ENCODE results near the gene PCDH9.

PCDH9 gene

DNA sequence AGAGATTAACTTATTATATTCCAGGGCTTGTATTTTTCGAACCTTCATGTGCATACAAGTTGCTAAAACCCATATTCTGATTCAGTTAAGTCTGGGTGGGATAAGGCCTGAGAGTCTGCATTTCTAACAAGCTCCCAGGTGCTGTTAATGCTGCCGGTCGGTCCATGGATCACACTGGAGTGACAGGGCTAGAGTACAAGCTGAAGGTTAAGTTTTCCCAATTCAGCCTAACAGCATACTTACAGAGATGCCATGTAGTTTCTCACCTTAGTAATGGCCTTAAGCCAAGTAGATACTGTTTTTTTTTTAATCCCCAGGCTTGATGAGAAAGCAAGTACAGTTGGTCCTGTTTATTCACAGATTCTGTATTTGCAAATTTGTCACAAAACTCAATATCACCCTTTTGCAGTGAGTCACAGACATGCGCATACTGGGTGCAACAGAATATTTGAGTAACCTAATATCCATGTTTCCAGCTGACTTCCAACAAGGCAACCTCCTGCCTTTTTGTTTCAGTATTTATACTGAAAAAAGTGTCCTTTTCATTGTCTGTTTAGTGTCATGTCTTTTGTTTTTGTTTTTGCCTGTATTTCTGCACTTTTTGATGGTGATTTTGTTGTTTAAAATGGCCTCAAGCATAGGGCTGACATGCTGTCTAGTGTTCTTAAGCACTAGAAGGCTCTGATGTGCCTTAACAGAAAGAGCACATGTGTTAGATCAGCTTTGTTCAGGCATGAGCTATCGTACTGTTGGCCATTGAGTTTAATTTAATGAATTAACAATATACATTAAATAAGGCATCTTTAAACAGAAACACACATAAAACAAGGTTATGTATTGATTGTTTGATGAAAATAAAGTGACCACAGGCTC is 875.0 kb downstream of the PCDH9 start:
- no peak for DNase-seq

DNA sequence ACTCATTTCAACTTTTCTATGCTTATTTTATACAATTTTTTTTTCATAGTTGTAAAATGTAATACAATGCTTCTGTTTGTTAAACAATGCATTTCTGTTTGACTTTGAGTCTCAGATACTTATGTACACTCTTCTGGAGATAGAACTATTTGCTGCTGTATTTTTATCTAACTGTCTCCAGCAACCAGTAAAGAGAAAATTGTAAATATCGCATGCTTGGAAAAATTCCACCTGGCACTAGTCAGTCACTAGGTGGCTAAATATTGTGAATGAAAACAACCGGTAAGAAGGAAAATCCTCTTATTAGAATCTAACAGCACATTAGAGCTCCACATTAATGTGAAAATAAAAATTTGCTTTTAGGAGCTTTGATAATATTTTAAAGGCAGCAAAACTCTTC is 876.5 kb downstream of the PCDH9 start:
- no peak for DNase-seq

DNA sequence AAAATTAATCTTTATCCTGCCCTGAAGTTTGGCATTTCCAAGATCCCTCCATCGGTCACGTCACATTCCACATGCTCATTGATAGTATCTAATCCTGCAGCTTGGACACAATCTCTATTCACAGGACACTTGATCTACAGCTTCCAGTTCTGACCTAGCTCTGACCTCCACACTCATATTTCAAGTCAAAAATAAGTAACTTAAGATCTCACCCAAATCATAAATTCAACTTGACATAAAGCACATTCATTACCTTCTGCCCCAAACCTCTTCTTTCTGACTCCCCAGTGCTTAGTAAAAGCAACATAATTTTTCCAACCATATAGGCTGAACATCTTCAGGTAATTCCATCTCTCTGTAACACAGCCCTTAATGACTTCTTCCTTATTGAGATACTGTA is 880.2 kb downstream of the PCDH9 start:
- no peak for DNase-seq

DNA sequence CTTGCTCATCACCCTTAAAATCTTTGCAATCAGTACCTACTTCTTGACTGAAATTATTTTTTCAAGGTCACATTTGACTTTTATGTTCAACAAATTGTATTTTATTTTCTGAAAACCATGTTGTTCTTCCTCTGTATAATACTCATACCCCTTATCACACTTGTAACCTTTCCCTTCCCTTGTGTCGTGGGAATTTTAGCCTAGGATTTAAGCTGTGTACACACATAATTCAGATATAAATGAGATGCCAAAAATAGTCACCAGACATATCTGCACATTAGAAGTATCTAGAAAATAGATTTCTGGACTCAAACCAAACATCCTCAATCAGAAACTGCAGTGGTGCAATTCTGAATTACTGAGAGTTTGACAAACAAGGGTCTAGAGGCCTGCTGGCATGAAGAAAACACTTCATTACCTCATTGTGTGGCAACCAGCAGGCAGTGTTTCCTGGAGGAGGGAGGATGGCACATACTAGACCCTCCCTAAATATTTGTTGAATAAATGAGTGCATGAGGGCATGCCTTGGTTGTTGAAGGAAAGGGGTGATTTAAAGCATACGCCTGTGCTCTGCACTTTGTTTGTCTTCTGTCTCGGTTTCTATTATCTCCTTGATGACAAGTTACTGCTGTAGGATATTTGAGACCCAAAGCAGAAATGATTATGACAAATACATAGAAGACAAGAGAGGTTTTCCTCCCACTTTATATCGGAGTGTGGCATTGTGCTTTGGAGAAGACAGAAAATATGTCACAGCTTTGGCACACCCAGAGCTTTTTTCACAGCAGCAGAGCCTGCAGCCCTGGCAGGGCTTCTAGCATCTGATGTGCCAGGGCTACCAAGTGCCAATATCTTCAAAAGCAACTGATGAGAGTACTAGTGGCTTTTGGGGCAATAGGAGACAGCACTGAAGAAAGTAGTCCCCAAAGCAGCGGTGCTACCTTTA is 881.1 kb downstream of the PCDH9 start:
- no peak for DNase-seq

DNA sequence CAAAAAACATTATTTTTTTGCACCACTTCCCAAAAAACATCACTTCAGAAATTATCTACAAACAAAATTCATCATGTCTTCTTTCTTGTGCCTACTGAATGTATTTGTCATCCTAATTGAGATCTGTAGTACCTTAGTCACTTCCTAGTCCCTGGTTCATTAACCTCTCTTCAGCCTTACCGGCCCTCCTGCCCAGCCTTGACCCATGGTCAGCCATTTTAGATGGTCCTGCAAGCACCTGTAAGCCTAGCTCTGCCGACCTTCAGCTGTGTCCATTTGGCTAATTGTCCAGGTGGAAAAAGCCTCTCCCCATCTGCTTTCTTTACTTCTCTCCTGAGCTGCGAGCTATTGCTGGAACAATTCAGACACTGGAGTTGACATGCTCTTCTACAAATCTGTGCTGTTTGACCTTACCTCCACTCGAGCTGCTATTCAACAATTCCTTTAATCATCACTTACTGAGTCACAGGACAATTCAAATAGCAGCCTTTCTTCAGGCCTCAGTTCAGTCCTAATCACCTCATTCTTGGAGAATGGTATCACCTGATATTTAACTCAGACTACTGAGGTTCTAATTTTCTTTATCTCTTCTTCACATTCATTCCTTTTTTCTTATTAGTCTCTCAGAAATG is 882.5 kb downstream of the PCDH9 start:
- no peak for DNase-seq

GRCh38 chr13:66345971-66346370 is 884.2 kb downstream of the PCDH9 start:
- DNase-seq, result no peak

- DNase-seq, result no peak
These were observed 884.7 kb downstream of the PCDH9 start for GRCh38 chr13:66345518-66345810.

- DNase-seq, result no peak
These were observed 885.2 kb downstream of the PCDH9 start for GRCh38 chr13:66344805-66345517.

DNA sequence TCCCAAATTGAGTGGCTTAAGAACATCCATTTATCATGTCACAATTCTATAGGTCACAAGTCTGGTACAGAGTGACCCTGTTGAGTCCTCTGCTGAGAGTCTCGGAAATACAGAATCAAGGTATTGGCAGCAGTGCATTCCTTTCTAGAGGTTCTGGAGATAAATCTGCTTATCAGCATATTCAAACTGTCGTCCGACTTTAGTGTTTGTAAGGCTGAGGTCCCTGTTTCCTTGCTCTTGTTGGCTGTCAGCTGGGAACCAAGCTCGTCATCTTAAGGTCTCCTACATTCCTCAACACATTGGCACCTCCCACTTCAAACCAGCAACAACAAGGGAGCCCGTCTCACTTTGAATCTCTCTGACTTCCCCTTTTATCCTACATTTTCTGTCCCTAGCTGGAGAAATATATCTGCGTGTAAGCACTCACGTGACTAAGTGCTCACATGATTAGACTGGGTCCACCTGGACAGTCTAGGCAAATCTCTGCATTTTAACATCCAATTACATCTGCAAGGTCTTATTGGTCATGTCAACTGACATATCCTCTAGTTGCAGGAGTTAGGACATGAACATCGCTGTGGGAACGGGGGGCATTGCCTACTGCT is 886.8 kb downstream of the PCDH9 start:
- no peak for DNase-seq

GRCh38 chr13:66341635-66342377 is 888.3 kb downstream of the PCDH9 start:
- no peak for DNase-seq

GRCh38 chr13:66339214-66339613 is 890.9 kb downstream of the PCDH9 start:
- DNase-seq, result no peak

DNA sequence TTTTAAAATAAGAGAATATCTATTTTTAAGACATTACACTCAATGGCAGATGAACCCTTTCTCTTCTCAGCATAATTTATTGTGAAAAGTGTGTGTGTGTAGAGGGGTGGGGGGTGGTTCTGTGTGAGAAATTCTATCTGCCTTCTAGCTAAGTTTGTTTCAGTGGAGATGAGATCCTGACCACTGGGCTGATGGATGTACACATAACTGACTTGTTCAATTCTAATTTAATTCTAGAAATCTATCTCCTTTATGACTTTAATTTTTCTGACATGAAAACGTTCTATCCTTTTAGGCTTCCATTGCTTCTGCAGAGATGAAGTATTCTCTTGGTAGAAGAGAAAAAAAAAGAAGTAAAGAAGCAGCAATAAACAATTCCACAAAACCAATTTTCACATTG is 891.6 kb downstream of the PCDH9 start:
- DNase-seq, result no peak

DNA sequence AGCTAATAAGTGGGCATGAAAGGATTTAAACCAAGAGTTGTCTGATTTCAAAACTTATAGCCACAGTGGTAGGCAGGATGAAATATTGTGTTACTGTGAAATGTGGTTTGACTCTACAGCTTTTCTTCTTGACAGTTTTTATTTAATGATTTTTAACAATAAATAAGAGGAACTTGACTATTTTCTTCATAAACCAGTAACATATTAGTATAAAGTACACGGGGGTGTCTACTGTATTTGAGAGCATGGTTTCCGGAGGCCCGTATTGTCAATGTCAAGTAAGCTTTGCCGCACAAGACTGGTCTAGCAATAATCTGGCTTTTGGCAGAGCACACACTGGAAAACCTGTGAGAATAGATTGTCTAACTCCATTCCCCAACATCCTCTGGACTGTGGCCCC is 894.5 kb downstream of the PCDH9 start:
- no peak for DNase-seq

DNA sequence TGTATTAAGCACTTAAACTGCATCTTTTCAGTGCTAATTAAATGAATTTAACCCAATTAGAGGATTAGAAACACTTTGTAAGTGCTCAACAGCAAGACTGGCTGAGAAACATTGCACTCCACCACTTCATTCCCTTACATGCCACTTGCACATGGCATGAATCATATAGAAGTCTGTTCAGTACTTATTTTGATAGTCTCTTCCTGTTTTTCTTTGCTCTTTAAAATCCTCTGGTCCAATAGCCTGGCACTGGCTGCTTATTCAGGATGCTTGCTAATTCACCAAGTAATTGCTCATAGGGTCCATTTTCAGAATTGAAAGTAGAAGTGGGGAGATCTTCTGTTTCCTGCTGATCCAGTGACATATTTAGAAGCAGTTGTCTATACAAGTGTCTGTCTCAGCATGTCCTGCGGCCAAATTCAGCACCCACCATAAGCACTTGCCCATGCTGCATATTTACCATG is 900.1 kb downstream of the PCDH9 start:
- no peak for DNase-seq

DNA sequence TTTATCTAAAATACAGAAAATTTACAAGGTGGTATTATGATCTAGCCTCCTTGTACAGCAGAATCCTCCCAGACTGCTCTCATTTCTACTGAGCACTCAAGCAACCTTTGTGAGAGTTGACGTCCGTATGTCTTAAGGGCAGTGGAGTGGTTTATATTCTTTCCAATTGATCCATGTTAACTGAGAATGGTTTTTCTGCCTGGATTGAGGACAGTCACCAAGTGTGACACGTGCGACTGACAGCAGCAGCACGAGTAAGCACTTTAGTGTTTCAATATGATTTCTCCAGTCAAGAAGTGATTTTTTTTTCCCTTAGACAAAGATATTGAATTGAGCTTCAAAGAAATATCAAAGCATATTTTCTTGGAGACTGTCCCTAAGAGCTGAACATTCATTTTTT is 901.7 kb downstream of the PCDH9 start:
- DNase-seq, result no peak

DNA sequence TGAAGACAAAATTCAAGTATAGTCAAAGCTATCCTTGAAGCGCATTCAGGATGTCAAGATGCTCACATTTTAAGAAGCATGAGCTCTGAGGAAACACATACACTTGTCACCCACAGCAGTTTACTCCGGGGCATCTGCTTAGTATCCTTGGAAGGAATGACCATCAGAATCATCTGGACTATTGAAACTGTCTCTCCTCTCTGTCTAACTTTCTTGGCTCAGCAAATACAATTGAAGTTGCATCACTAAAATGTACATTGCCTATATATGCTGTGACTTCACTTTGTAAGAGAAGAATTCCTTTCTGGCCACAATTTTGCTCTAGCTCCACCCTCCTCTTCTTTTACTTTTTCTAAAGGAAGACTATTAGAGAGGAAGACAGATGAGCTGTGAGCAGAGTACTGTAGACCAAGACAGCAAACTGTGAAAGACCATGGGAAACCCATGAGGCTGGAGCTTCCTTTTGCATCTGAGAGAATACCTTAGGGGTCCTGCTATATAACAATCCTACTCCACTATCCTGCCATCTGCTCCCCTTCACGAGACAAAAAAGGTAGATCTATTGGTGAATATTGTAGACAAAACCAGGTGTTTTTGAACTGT is 906.3 kb downstream of the PCDH9 start:
- no peak for DNase-seq

DNA sequence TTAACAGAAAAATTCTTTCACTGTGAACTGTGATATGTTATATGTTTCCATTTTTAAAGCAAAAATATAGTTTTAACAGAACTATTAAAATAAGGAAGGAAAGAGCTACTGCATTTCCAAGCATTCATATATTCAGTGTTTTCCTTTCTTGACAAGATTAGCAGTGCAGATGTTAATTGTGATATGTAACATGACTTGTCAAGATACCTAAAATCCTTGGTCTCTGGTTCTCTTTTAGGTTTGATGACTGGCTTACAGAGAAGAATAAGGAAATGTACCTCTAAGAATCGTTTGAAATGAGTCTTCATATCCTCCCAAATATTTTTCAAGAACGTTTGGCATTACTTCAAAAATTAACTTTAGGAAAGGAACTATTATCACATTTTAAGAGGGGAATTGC is 907.2 kb downstream of the PCDH9 start:
- no peak for DNase-seq

DNA sequence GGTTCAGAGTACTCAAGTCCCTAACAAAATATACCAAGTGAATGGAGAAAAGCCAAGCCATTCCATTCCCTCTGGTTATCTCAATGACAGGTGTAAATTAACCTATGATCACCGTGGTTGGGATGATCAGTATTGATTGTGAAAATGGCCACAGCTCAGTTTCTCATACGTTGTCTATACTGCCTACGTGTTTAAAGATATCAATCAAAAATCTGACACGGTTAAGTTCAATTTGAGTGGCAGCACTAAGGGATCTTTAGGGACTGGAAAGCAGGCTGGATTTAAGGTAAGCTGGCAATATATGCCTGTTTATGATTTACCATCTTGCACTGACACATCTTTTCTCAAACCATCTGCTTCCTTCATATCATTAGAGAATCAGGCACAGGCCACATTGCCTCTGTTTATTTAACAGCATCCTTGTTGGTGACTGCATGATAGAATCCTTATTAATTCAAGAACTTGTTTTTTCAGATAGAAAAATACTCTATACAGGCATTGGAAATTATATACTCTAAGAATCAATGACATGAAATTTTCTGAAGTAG is 907.9 kb downstream of the PCDH9 start:
- no peak for DNase-seq

- DNase-seq, result no peak
These were observed 915.2 kb downstream of the PCDH9 start for GRCh38 chr13:66314911-66315310.

DNA sequence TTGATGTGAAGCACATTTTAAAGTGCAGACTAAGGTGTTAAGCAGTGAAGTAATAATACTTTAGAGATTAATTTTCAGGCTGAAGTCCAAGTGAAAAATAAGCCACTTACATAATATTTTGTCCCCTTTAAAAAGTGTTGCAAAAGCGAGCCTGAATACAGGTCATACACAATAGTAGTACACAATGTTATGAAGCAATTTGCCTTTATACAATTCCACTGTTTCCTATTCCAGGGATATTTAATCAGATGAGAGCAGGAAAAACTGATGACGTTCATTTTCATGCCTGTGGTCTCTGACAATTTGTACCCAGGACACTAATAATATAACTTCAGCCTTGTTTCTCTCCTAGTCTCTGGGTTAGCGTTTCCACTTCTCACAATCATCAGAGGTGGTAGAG is 916.7 kb downstream of the PCDH9 start:
- no peak for DNase-seq
